HepG2 (cell line): Measurements from ENCODE around the gene PLEKHG5. TPM values are rescaled to one million over a fixed set of nuclear protein-coding genes. Genes with fewer than 3 reads are reported as not detected.

ENCODE experiments used
- CBX1 ChIP-seq: IDR thresholded peaks from one replicate; pipeline ENCODE4 v1.6.1; 2016; ENCODE audit warnings: antibody characterized with exemption, low read depth
- CEBPB ChIP-seq: IDR thresholded peaks from 2 replicates; pipeline ENCODE4 v1.6.1; 2011; ENCODE audit warnings: low read depth, low read length, improper control_type of control experiment, borderline replicate concordance
- GPBP1L1 ChIP-seq: sonication (generic); formaldehyde crosslinking; IDR thresholded peaks from 2 replicates; pipeline ENCODE4 v1.5.0; 2020; ENCODE audit warnings: mild to moderate bottlenecking, missing genetic modification reagents
- HMGA1 ChIP-seq: sonication (generic); formaldehyde crosslinking; conservative IDR thresholded peaks from 2 replicates; pipeline ENCODE4 v1.4.0; 2020; ENCODE audit warnings: missing genetic modification reagents
- HNF1B ChIP-seq: sonication (generic); formaldehyde crosslinking; IDR thresholded peaks from 2 replicates; pipeline ENCODE4 v1.5.1; 2020; ENCODE audit warnings: mild to moderate bottlenecking, moderate library complexity, missing genetic modification reagents
- KDM6A ChIP-seq: IDR thresholded peaks from 2 replicates; pipeline ENCODE4 v1.6.1; 2016; ENCODE audit warnings: low read depth
- MATR3 ChIP-seq: sonication (generic); formaldehyde crosslinking; IDR thresholded peaks from 2 replicates; pipeline ENCODE4 v1.4.0; 2020; ENCODE audit warnings: missing genetic modification reagents
- MXD1 ChIP-seq: sonication (generic); formaldehyde crosslinking; IDR thresholded peaks from 2 replicates; pipeline ENCODE4 v1.4.0; 2020; ENCODE audit warnings: mild to moderate bottlenecking, missing genetic modification reagents
- NCOA2 ChIP-seq: sonication (generic); formaldehyde crosslinking; IDR thresholded peaks from 2 replicates; pipeline ENCODE4 v1.8.0; 2022; ENCODE audit warnings: inconsistent platforms
- POLR2AphosphoS2 ChIP-seq: IDR thresholded peaks from 2 replicates; pipeline ENCODE4 v1.6.1; 2011; ENCODE audit warnings: low read depth, low read length, improper control_type of control experiment
- RAD21 ChIP-seq: fragments of 450-650 bp; formaldehyde crosslinking; IDR thresholded peaks from 2 replicates; pipeline ENCODE4 v1.5.0; 2020; ENCODE audit warnings: mild to moderate bottlenecking
- RXRB ChIP-seq: IDR thresholded peaks from 2 replicates; pipeline ENCODE4 v1.6.1; 2016; ENCODE audit warnings: borderline replicate concordance, missing genetic modification reagents, missing compliant biosample characterization
- SPEN ChIP-seq: sonication (generic); formaldehyde crosslinking; IDR thresholded peaks from 2 replicates; pipeline ENCODE4 v1.5.1; 2020; ENCODE audit warnings: low read depth, mild to moderate bottlenecking, missing genetic modification reagents
- TOE1 ChIP-seq: sonication (generic); formaldehyde crosslinking; IDR thresholded peaks from 2 replicates; pipeline ENCODE4 v1.4.0; 2020; ENCODE audit warnings: mild to moderate bottlenecking, missing genetic modification reagents
- ZBTB4 ChIP-seq: sonication (generic); formaldehyde crosslinking; IDR thresholded peaks from 2 replicates; pipeline ENCODE4 v1.4.0; 2020; ENCODE audit warnings: missing genetic modification reagents, mild to moderate bottlenecking, borderline replicate concordance
- ZFX ChIP-seq: sonication (generic); formaldehyde crosslinking; IDR thresholded peaks from 2 replicates; pipeline ENCODE4 v1.4.0; 2020; ENCODE audit warnings: mild to moderate bottlenecking, low read depth, missing genetic modification reagents, moderate library complexity
- ZFYVE20 ChIP-seq: sonication (generic); formaldehyde crosslinking; IDR thresholded peaks from 2 replicates; pipeline ENCODE4 v1.8.0; 2023; ENCODE audit warnings: low read depth, mild to moderate bottlenecking, moderate library complexity, missing genetic modification reagents, borderline replicate concordance
- ZNF251 ChIP-seq: sonication (generic); formaldehyde crosslinking; IDR thresholded peaks from 2 replicates; pipeline ENCODE4 v1.9.0; 2021; ENCODE audit warnings: mild to moderate bottlenecking, missing genetic modification reagents
- ZNF558 ChIP-seq: sonication (generic); formaldehyde crosslinking; IDR thresholded peaks from 2 replicates; pipeline ENCODE4 v1.9.0; 2022; ENCODE audit warnings: mild to moderate bottlenecking, missing genetic modification reagents, borderline replicate concordance
- ZNF570 ChIP-seq: sonication (generic); formaldehyde crosslinking; IDR thresholded peaks from 2 replicates; pipeline ENCODE4 v1.4.0; 2020; ENCODE audit warnings: mild to moderate bottlenecking, missing genetic modification reagents, borderline replicate concordance
- ZNF577 ChIP-seq: sonication (generic); formaldehyde crosslinking; IDR thresholded peaks from 2 replicates; pipeline ENCODE4 v1.4.0; 2020; ENCODE audit warnings: mild to moderate bottlenecking, low read depth, missing genetic modification reagents, borderline replicate concordance
- ZNF614 ChIP-seq: IDR thresholded peaks from 2 replicates; pipeline ENCODE4 v1.6.1; 2018; ENCODE audit warnings: missing biosample characterization, missing genetic modification reagents, inconsistent platforms, borderline replicate concordance
- ZNF652 ChIP-seq: IDR thresholded peaks from 2 replicates; pipeline ENCODE4 v1.6.1; 2016; ENCODE audit warnings: low read depth, borderline replicate concordance
- ZNF709 ChIP-seq: sonication (generic); formaldehyde crosslinking; IDR thresholded peaks from 2 replicates; pipeline ENCODE4 v1.5.0; 2020; ENCODE audit warnings: mild to moderate bottlenecking, missing genetic modification reagents
- polyA plus RNA-seq, 8 experiments: library from polyadenylated mRNA; depleted of rRNA in 3 of 8; stranded (reverse) in 7 of 8; unstranded in 1 of 8; fragments of >200 nt; fragmentation: Illumina TruSeq in 4 of 8; extraction: Trizol in 4 of 8; gene quantifications; 2 replicates each; pipeline versions ENCODE4 v1.2.1 to v1.2.3, GENCODE V29; 2011 to 2016; ENCODE audit warnings: low read depth in 4 of 8, missing spikeins in 1 of 8, mixed read lengths in 1 of 8; ENCODE audit not compliant: insufficient read depth in 1 of 8
- total RNA-seq, 5 experiments: library from RNA; depleted of rRNA; stranded (reverse); fragments of >200 nt; fragmentation: Illumina TruSeq; extraction: Trizol; gene quantifications; 2 replicates each; pipeline ENCODE4 v1.2.3, GENCODE V29; 2016; ENCODE audit warnings: low read depth in 1 of 5

Gene PLEKHG5
- total and polyA plus RNA-seq, 2 of the 13 experiments (the other 11 are each of a cell fraction or from before 2014, with no cell fraction given): 1.9 to 3.5 TPM

GRCh38 chr1:6486433-6487011 is 4.9 kb downstream of the PLEKHG5 start (continued):
- TF ChIP-seq MXD1 (CRISPR knock-in tag) (no peak), CBX1 (no peak), ZNF577 (CRISPR knock-in tag) (no peak), ZNF570 (CRISPR knock-in tag) (no peak), ZNF652 (no peak), ZNF251 (CRISPR knock-in tag) (no peak), KDM6A (CRISPR knock-in tag) (no peak), RAD21 (peak; percentile 85), SPEN (no peak), ZFYVE20 (CRISPR knock-in tag) (no peak), ZNF709 (CRISPR knock-in tag) (no peak), HMGA1 (CRISPR knock-in tag) (no peak), GPBP1L1 (no peak), ZNF558 (CRISPR knock-in tag) (no peak), NCOA2 (CRISPR knock-in tag) (no peak), ZFX (CRISPR knock-in tag) (0 out of 2 replicates have a peak, but pooled peaks have one; percentile 41), CEBPB (no peak), ZNF614 (no peak), POLR2AphosphoS2 (no peak), TOE1 (CRISPR knock-in tag) (no peak), ZBTB4 (CRISPR knock-in tag) (no peak), HNF1B (CRISPR knock-in tag) (peak; percentile 65), MATR3 (CRISPR knock-in tag) (no peak), RXRB (peak; percentile 27; the same call in 1 of the 2 replicates)
